ENCODE measurements around the gene CSRP1.

DNA sequence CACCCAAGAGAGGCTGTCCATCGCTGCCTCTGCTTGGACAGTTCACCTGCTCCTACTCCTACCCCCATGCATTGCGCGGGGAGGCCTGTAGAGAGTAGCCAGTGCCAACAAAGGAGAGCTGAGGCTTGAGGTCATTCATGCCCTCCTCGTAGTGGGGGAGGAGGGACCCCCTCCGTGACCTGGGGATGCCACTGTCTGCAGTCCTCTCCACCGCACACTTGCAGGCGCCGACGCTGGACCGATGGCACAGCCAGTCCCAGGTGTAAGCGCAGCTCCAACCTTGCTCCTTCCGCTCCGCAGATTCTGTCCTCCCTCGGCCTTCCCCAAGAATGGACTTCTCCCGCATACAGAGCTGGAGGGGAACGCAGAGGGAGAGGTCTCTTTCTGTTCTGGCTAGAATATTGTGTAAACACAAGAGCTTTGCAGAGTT lies 37.3 kb downstream of the CSRP1 start:
- TF ChIP-seq, protein P1, sequence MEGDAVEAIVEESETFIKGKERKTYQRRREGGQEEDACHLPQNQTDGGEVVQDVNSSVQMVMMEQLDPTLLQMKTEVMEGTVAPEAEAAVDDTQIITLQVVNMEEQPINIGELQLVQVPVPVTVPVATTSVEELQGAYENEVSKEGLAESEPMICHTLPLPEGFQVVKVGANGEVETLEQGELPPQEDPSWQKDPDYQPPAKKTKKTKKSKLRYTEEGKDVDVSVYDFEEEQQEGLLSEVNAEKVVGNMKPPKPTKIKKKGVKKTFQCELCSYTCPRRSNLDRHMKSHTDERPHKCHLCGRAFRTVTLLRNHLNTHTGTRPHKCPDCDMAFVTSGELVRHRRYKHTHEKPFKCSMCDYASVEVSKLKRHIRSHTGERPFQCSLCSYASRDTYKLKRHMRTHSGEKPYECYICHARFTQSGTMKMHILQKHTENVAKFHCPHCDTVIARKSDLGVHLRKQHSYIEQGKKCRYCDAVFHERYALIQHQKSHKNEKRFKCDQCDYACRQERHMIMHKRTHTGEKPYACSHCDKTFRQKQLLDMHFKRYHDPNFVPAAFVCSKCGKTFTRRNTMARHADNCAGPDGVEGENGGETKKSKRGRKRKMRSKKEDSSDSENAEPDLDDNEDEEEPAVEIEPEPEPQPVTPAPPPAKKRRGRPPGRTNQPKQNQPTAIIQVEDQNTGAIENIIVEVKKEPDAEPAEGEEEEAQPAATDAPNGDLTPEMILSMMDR (IDR thresholded peaks at IDR 0.05): no peak
- TF ChIP-seq EP300 (IDR thresholded peaks at IDR 0.05) (no peak), POLR2A (IDR thresholded peaks at IDR 0.05) (no peak)

Measured in tibial nerve (tissue), 4 donors.